Hepatocyte (in vitro differentiated cells): ENCODE data around the gene PDGFRA. TPM values are rescaled to one million over a fixed set of nuclear protein-coding genes. Genes with fewer than 3 reads are reported as not detected.
A peak's percentile ranks its signal among the peaks of the same experiment; 100 is the strongest.

Experiments
- DNase-seq: peaks from one replicate; pipeline ENCODE4 v3.0.0-alpha.2; 2016; ENCODE audit warnings: low spot score
- H2AFZ ChIP-seq: fragments of 200-600 bp; sonication (generic); 2 replicates; pipeline ENCODE4 v1.6.0; 2016; ENCODE audit warnings: antibody characterized with exemption, mild to moderate bottlenecking
- H3K27ac ChIP-seq: fragments of 200-600 bp; sonication (generic); 2 replicates; pipeline ENCODE4 v1.5.1; 2016; ENCODE audit warnings: mild to moderate bottlenecking
- H3K27me3 ChIP-seq: fragments of 200-600 bp; sonication (generic); 2 replicates; pipeline ENCODE4 v1.6.1; 2016
- H3K36me3 ChIP-seq: fragments of 200-600 bp; sonication (generic); replicated peaks from 2 replicates; pipeline ENCODE4 v1.5.1; 2016; ENCODE audit warnings: low read depth; ENCODE audit not compliant: insufficient read depth
- H3K4me1 ChIP-seq: fragments of 200-600 bp; sonication (generic); 2 replicates; pipeline ENCODE4 v1.5.1; 2016; ENCODE audit warnings: mild to moderate bottlenecking, moderate library complexity; ENCODE audit not compliant: insufficient read depth
- H3K4me2 ChIP-seq: fragments of 200-600 bp; sonication (generic); 2 replicates; pipeline ENCODE4 v1.6.0; 2016
- H3K4me3 ChIP-seq: fragments of 200-600 bp; sonication (generic); 2 replicates; pipeline ENCODE4 v1.5.1; 2016; ENCODE audit warnings: mild to moderate bottlenecking
- H3K79me2 ChIP-seq: fragments of 200-600 bp; sonication (generic); 2 replicates; pipeline ENCODE4 v1.6.0; 2017; ENCODE audit warnings: mild to moderate bottlenecking
- H3K9me2 ChIP-seq: fragments of 200-600 bp; sonication (generic); replicated peaks from 2 replicates; pipeline ENCODE4 v1.6.0; 2017; ENCODE audit warnings: mild to moderate bottlenecking; ENCODE audit not compliant: insufficient read depth
- H3K9me3 ChIP-seq: fragments of 200-600 bp; sonication (generic); 2 replicates; pipeline ENCODE4 v1.5.1; 2016; ENCODE audit warnings: low read depth, mild to moderate bottlenecking
- H4K20me1 ChIP-seq: fragments of 200-600 bp; sonication (generic); 2 replicates; pipeline ENCODE4 v1.6.0; 2016; ENCODE audit warnings: mild to moderate bottlenecking; ENCODE audit not compliant: insufficient read depth, poor library complexity, severe bottlenecking
- CTCF ChIP-seq: fragments of 200-600 bp; sonication (generic); IDR thresholded peaks from 2 replicates; pipeline ENCODE4 v1.5.1; 2016; ENCODE audit warnings: antibody characterized with exemption, mild to moderate bottlenecking; ENCODE audit not compliant: poor library complexity
- EZH2 ChIP-seq: fragments of 200-600 bp; sonication (generic); IDR thresholded peaks from 2 replicates; pipeline ENCODE4 v1.6.1; 2016; ENCODE audit warnings: antibody characterized with exemption, mild to moderate bottlenecking, borderline replicate concordance
- EZH2phosphoT487 ChIP-seq: fragments of 200-600 bp; sonication (generic); IDR thresholded peaks from one replicate; pipeline ENCODE4 v1.6.1; 2018; ENCODE audit warnings: antibody characterized with exemption, mild to moderate bottlenecking, low read depth, moderate library complexity; ENCODE audit not compliant: unreplicated experiment, severe bottlenecking
- WGBS: methylation state at CpG from one replicate; pipeline ENCODE4 v1.1.6; 2016; ENCODE audit warnings: low lambda C conversion rate; ENCODE audit errors: missing lambda C conversion rate; 5-methylcytosine and 5-hydroxymethylcytosine counted together
- polyA plus RNA-seq: library from polyadenylated mRNA; unstranded; fragments of >200 nt; fragmentation: Nextera tagmentation; extraction: Ambion mirVana; gene quantifications from 2 replicates; pipeline ENCODE4 v1.2.1, GENCODE V29; 2016
- total RNA-seq: library from RNA; depleted of rRNA; stranded (reverse); fragments of >200 nt; gene quantifications from 2 replicates; pipeline ENCODE4 v1.2.3, GENCODE V29; 2014

Gene PDGFRA
- total and polyA plus RNA-seq, 2 experiments from 2014 or later: 36.3 to 117 TPM

GRCh38 chr4:54278216-54278615, 49.1 kb downstream of the PDGFRA start:
- Histone ChIP-seq H3K27me3 (no peaks in the 10 kb centered on the region), H3K27ac (no peak overlapping the region), H3K79me2 (no peaks in the 10 kb centered on the region), H3K9me2 (no peaks in the 10 kb centered on the region), H3K4me2 (no peak overlapping the region), H3K9me3 (no peaks in the 10 kb centered on the region), H3K36me3 (no peaks in the 10 kb centered on the region), H2AFZ (no peak overlapping the region), H3K4me3 (no peak overlapping the region), H3K4me1 (no peaks in the 10 kb centered on the region), H4K20me1 (no peaks in the 10 kb centered on the region)
- WGBS: 75% methylated on average over 2 of the region's 2 CpGs
- no peak for TF ChIP-seq EZH2
- no peak for TF ChIP-seq EZH2phosphoT487
- no peak for TF ChIP-seq CTCF
- DNase-seq: no peak

GRCh38 chr4:54281054-54281766, 52.1 kb downstream of the PDGFRA start:
- Histone ChIP-seq H2AFZ (no peak overlapping the region), H3K9me2 (no peaks in the 10 kb centered on the region), H3K4me2 (no peak overlapping the region), H3K9me3 (no peaks in the 10 kb centered on the region), H3K36me3 (no peaks in the 10 kb centered on the region), H3K27ac (peak overlapping the region; percentile 46), H3K4me1 (no peaks in the 10 kb centered on the region), H4K20me1 (no peaks in the 10 kb centered on the region), H3K4me3 (no peak overlapping the region), H3K27me3 (no peaks in the 10 kb centered on the region), H3K79me2 (no peaks in the 10 kb centered on the region)
- no peak for TF ChIP-seq EZH2phosphoT487
- no peak for TF ChIP-seq EZH2
- no peak for TF ChIP-seq CTCF
- DNase-seq: peak; percentile 48
- WGBS: 77% methylated on average over 6 of the region's 6 CpGs

- Histone ChIP-seq H3K79me2 (no peaks in the 10 kb centered on the region), H2AFZ (no peak overlapping the region), H3K36me3 (peaks cover 7% of the 10 kb centered on the region), H3K4me3 (no peak overlapping the region), H3K4me2 (no peak overlapping the region), H4K20me1 (no peaks in the 10 kb centered on the region), H3K9me3 (no peaks in the 10 kb centered on the region), H3K4me1 (no peaks in the 10 kb centered on the region), H3K9me2 (no peaks in the 10 kb centered on the region), H3K27ac (no peak overlapping the region), H3K27me3 (no peaks in the 10 kb centered on the region)
- WGBS: 91% methylated on average over 4 of the region's 4 CpGs
- TF ChIP-seq EZH2 (no peak), CTCF (no peak), EZH2phosphoT487 (no peak)
- no peak for DNase-seq
Observed at GRCh38 chr4:54282837-54283236, 53.7 kb downstream of the PDGFRA start.
